Duodenal mucosa (tissue), 2 donors: ENCODE results near the gene NCAM1.

Experiments
- H3K27ac ChIP-seq: one replicate; pipeline ENCODE4 v1.7.0; 2013; ENCODE audit warnings: low read depth, low read length
- H3K27me3 ChIP-seq, 2 donors: one replicate each; pipeline ENCODE4 v1.7.0; 2013; ENCODE audit warnings: low read length in 2 of 2, control low read depth in 1 of 2; ENCODE audit not compliant: insufficient read depth in 2 of 2, control insufficient read depth in 1 of 2
- H3K36me3 ChIP-seq, 2 donors: one replicate each; pipeline ENCODE4 v1.7.0; 2013; ENCODE audit warnings: low read length in 2 of 2, control low read depth in 1 of 2; ENCODE audit not compliant: insufficient read depth in 2 of 2, control insufficient read depth in 1 of 2
- H3K4me1 ChIP-seq, 2 donors: one replicate each; pipeline ENCODE4 v1.7.0; 2013; ENCODE audit warnings: low read length in 2 of 2, control low read depth in 1 of 2; ENCODE audit not compliant: insufficient read depth in 2 of 2, control insufficient read depth in 1 of 2
- H3K4me3 ChIP-seq, 2 donors: one replicate each; pipeline ENCODE4 v1.7.0; 2013; ENCODE audit warnings: low read length in 2 of 2, low read depth in 1 of 2
- H3K9ac ChIP-seq, 2 donors: one replicate each; pipeline ENCODE4 v1.7.0; 2013; ENCODE audit warnings: low read length in 2 of 2, low read depth in 1 of 2
- H3K9me3 ChIP-seq, 2 donors: one replicate each; pipeline ENCODE4 v1.7.0; 2013; ENCODE audit warnings: low read length in 2 of 2, control low read depth in 1 of 2; ENCODE audit not compliant: control insufficient read depth in 1 of 2

NCAM1 gene

GRCh38 chr11:113243696-113244095 is 282.5 kb downstream of the NCAM1 start:
- H3K4me3 ChIP-seq, result no peak overlapping the region
- no peaks in the 10 kb centered on the region for H3K4me1 ChIP-seq
- H3K9me3 ChIP-seq, result no peaks in the 10 kb centered on the region
- no peak overlapping the region for H3K9ac ChIP-seq
- no peaks in the 10 kb centered on the region for H3K36me3 ChIP-seq
- H3K27ac ChIP-seq, result no peak overlapping the region
- peaks cover 0 to 2% of the 10 kb centered on the region in 2 donors for H3K27me3 ChIP-seq

- H3K27ac ChIP-seq, result no peak overlapping the region
- H3K36me3 ChIP-seq, result no peaks in the 10 kb centered on the region
- no peaks in the 10 kb centered on the region for H3K4me1 ChIP-seq
- no peak overlapping the region for H3K4me3 ChIP-seq
- no peak overlapping the region for H3K9ac ChIP-seq
- peaks cover 0 to 2% of the 10 kb centered on the region in 2 donors for H3K27me3 ChIP-seq
- H3K9me3 ChIP-seq, result no peaks in the 10 kb centered on the region
These were observed 284.0 kb downstream of the NCAM1 start for GRCh38 chr11:113245216-113245615.

- Histone ChIP-seq H3K9me3 (no peaks in the 10 kb centered on the region), H3K27ac (no peak overlapping the region), H3K4me1 (no peaks in the 10 kb centered on the region), H3K36me3 (no peaks in the 10 kb centered on the region), H3K27me3 (peaks cover 0 to 2% of the 10 kb centered on the region in 2 donors), H3K4me3 (no peak overlapping the region), H3K9ac (no peak overlapping the region)
These were observed 286.0 kb downstream of the NCAM1 start for GRCh38 chr11:113247221-113247620.

- Histone ChIP-seq H3K9ac (no peak overlapping the region), H3K27ac (no peak overlapping the region), H3K27me3 (no peaks in the 10 kb centered on the region), H3K4me3 (no peak overlapping the region), H3K4me1 (no peaks in the 10 kb centered on the region), H3K9me3 (no peaks in the 10 kb centered on the region), H3K36me3 (no peaks in the 10 kb centered on the region)
These were observed 286.7 kb downstream of the NCAM1 start for GRCh38 chr11:113247966-113248365.

GRCh38 chr11:113248702-113249490 is 287.7 kb downstream of the NCAM1 start:
- Histone ChIP-seq H3K4me1 (no peaks in the 10 kb centered on the region), H3K27ac (no peak overlapping the region), H3K4me3 (no peak overlapping the region), H3K36me3 (no peaks in the 10 kb centered on the region), H3K9me3 (no peaks in the 10 kb centered on the region), H3K27me3 (no peaks in the 10 kb centered on the region), H3K9ac (no peak overlapping the region)

- Histone ChIP-seq H3K9me3 (no peaks in the 10 kb centered on the region), H3K36me3 (no peaks in the 10 kb centered on the region), H3K9ac (no peak overlapping the region), H3K4me3 (no peak overlapping the region), H3K27ac (no peak overlapping the region), H3K27me3 (no peaks in the 10 kb centered on the region), H3K4me1 (no peaks in the 10 kb centered on the region)
These were observed 288.2 kb downstream of the NCAM1 start for GRCh38 chr11:113249491-113249763.

- no peak overlapping the region for H3K9ac ChIP-seq
- no peak overlapping the region for H3K27ac ChIP-seq
- no peaks in the 10 kb centered on the region for H3K4me1 ChIP-seq
- H3K36me3 ChIP-seq, result no peaks in the 10 kb centered on the region
- H3K9me3 ChIP-seq, result no peaks in the 10 kb centered on the region
- H3K27me3 ChIP-seq, result no peaks in the 10 kb centered on the region
- H3K4me3 ChIP-seq, result no peak overlapping the region
These were observed 288.6 kb downstream of the NCAM1 start for GRCh38 chr11:113249786-113250185.

- H3K4me3 ChIP-seq, result no peak overlapping the region
- H3K36me3 ChIP-seq, result no peaks in the 10 kb centered on the region
- no peak overlapping the region for H3K27ac ChIP-seq
- no peak overlapping the region for H3K9ac ChIP-seq
- no peaks in the 10 kb centered on the region for H3K9me3 ChIP-seq
- no peaks in the 10 kb centered on the region for H3K4me1 ChIP-seq
- H3K27me3 ChIP-seq, result no peaks in the 10 kb centered on the region
These were observed 290.1 kb downstream of the NCAM1 start for GRCh38 chr11:113251281-113251680.

- H3K36me3 ChIP-seq, result no peaks in the 10 kb centered on the region
- no peaks in the 10 kb centered on the region for H3K27me3 ChIP-seq
- H3K9ac ChIP-seq, result no peak overlapping the region
- no peak overlapping the region for H3K4me3 ChIP-seq
- H3K27ac ChIP-seq, result no peak overlapping the region
- no peaks in the 10 kb centered on the region for H3K9me3 ChIP-seq
- no peaks in the 10 kb centered on the region for H3K4me1 ChIP-seq
These were observed 292.2 kb downstream of the NCAM1 start for GRCh38 chr11:113253406-113253805.

GRCh38 chr11:113255096-113255495 is 293.9 kb downstream of the NCAM1 start:
- Histone ChIP-seq H3K27me3 (no peaks in the 10 kb centered on the region), H3K4me3 (no peak overlapping the region), H3K36me3 (no peaks in the 10 kb centered on the region), H3K4me1 (no peaks in the 10 kb centered on the region), H3K9me3 (no peaks in the 10 kb centered on the region), H3K9ac (no peak overlapping the region), H3K27ac (no peak overlapping the region)

GRCh38 chr11:113255741-113256140 is 294.5 kb downstream of the NCAM1 start:
- Histone ChIP-seq H3K9me3 (no peaks in the 10 kb centered on the region), H3K9ac (no peak overlapping the region), H3K36me3 (peaks cover 0 to 3% of the 10 kb centered on the region in 2 donors), H3K4me1 (no peaks in the 10 kb centered on the region), H3K27ac (no peak overlapping the region), H3K4me3 (no peak overlapping the region), H3K27me3 (no peaks in the 10 kb centered on the region)
